Karpas-422 (cell line): Measurements from ENCODE around the gene SLC29A4. TPM values are rescaled to one million over a fixed set of nuclear protein-coding genes. Genes with fewer than 3 reads are reported as not detected.
"Not testable (repeated sequence)": the region's sequence is repeated elsewhere in the genome, so short reads cannot be mapped to it uniquely, and the experiment has no call there.

Experiments used
- DNase-seq: peaks from one replicate; pipeline ENCODE4 v3.0.0-alpha.2; 2015
- H2AFZ ChIP-seq: fragments of 200-600 bp; sonication (generic); 2 replicates; pipeline ENCODE4 v1.6.1; 2014; ENCODE audit warnings: antibody characterized with exemption, low read length, mixed read lengths
- H3K27ac ChIP-seq: fragments of 200-600 bp; sonication (generic); 2 replicates; pipeline ENCODE4 v1.5.1; 2014; ENCODE audit warnings: mild to moderate bottlenecking, low read length, moderate library complexity
- H3K27me3 ChIP-seq: fragments of 200-600 bp; sonication (generic); 2 replicates; pipeline ENCODE4 v1.6.1; 2014; ENCODE audit warnings: low read length, mixed read lengths
- H3K36me3 ChIP-seq: fragments of 200-600 bp; sonication (generic); 2 replicates; pipeline ENCODE4 v1.6.1; 2014; ENCODE audit warnings: low read length, mixed read lengths; ENCODE audit not compliant: insufficient read depth
- H3K4me1 ChIP-seq: fragments of 200-600 bp; sonication (generic); 2 replicates; pipeline ENCODE4 v1.6.1; 2014; ENCODE audit warnings: mild to moderate bottlenecking, low read length, mixed read lengths
- H3K4me2 ChIP-seq: fragments of 200-600 bp; sonication (generic); 2 replicates; pipeline ENCODE4 v1.6.1; 2014; ENCODE audit warnings: low read length, low read depth, mild to moderate bottlenecking; ENCODE audit not compliant: poor library complexity, severe bottlenecking
- H3K4me3 ChIP-seq: fragments of 200-600 bp; sonication (generic); 2 replicates; pipeline ENCODE4 v1.5.1; 2014; ENCODE audit warnings: mild to moderate bottlenecking, antibody characterized with exemption, low read length, mixed read lengths
- H3K79me2 ChIP-seq: fragments of 200-600 bp; sonication (generic); 2 replicates; pipeline ENCODE4 v1.6.1; 2014; ENCODE audit warnings: mild to moderate bottlenecking, low read length, mixed read lengths
- H3K9ac ChIP-seq: fragments of 200-600 bp; sonication (generic); 2 replicates; pipeline ENCODE4 v1.6.0; 2014; ENCODE audit warnings: low read length
- H3K9me2 ChIP-seq: fragments of 200-600 bp; sonication (generic), shearing (Covaris generic); replicated peaks from 2 replicates; pipeline ENCODE4 v1.6.0; 2014; ENCODE audit warnings: mild to moderate bottlenecking, low read length, moderate library complexity; ENCODE audit not compliant: insufficient read depth
- H3K9me3 ChIP-seq: fragments of 300-700, 200-600 bp; sonication (generic); 2 replicates; pipeline ENCODE4 v1.6.1; 2014; ENCODE audit warnings: low read length, mixed read lengths
- H4K20me1 ChIP-seq: fragments of 200-600 bp; sonication (generic); 2 replicates; pipeline ENCODE4 v1.6.1; 2014; ENCODE audit warnings: mild to moderate bottlenecking, antibody characterized with exemption, low read length, low read depth; ENCODE audit not compliant: insufficient read depth
- total RNA-seq: library from RNA; depleted of rRNA; stranded (reverse); fragments of >200 nt; shearing (Covaris generic); gene quantifications from 2 replicates; pipeline ENCODE4 v1.2.3, GENCODE V29; 2014; ENCODE audit warnings: low replicate concordance

Gene SLC29A4
- total RNA-seq, 1 experiment from 2014 or later: not detected

DNA sequence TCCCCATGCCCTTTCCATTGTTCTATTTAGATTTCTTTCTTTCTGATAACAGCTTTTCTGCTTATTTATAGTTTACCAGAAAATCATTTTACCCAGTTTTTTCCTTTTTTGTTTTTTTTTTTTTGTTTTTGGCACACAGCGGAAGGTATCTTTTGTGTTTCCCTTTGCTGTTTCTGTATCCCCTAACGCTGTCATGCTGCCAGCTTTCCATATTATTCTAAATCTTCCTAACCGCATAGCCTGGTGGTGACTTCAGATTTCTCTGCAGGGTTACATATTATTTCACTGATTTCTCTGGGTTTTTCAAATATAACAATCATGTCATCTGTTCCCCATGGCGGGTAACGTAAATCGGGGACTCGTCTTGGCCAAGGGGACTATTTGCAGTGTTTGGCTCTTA lies 4.0 kb upstream of the SLC29A4 start:
- Histone ChIP-seq H3K27ac (no peak overlapping the region), H3K36me3 (no peaks in the 10 kb centered on the region)

DNA sequence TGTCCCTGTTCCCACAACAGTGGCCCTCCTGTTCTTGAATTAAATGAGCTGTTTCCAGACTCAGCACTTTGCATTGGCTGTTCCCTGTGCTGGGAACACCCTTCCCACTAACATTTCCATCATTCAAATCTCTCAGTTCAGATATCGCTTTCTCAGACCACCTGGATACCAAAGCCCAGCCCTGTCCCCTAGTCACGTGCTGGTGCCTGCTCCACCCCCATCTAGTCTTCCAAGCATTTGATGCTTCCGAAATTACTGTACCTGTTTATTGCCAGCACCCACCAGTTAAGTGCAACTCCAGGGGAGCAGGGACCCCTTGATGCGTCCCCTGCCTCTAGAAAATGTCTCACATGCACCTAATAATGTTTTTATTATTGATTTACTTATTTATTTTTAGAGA lies 3.0 kb upstream of the SLC29A4 start:
- no peaks in the 10 kb centered on the region for H3K4me1 ChIP-seq
- H2AFZ ChIP-seq: no peak overlapping the region
- H3K9me3 ChIP-seq: no peaks in the 10 kb centered on the region
- H3K27me3 ChIP-seq: no peaks in the 10 kb centered on the region
- no peaks in the 10 kb centered on the region for H3K36me3 ChIP-seq
- no peaks in the 10 kb centered on the region for H4K20me1 ChIP-seq
- no peak for DNase-seq
- no peak overlapping the region for H3K4me2 ChIP-seq
- H3K79me2 ChIP-seq: no peaks in the 10 kb centered on the region
- no peak overlapping the region for H3K27ac ChIP-seq
- no peak overlapping the region for H3K9ac ChIP-seq
- no peaks in the 10 kb centered on the region for H3K9me2 ChIP-seq
- H3K4me3 ChIP-seq: no peak overlapping the region

More for the DNA sequence above, 4.0 kb upstream of the SLC29A4 start:
- H3K79me2 ChIP-seq: no peaks in the 10 kb centered on the region
- H3K9me3 ChIP-seq: no peaks in the 10 kb centered on the region
- no peaks in the 10 kb centered on the region for H4K20me1 ChIP-seq
- no peaks in the 10 kb centered on the region for H3K27me3 ChIP-seq
- H3K4me1 ChIP-seq: no peaks in the 10 kb centered on the region
- H3K9me2 ChIP-seq: no peaks in the 10 kb centered on the region
- H3K4me2 ChIP-seq: no peak overlapping the region
- no peak overlapping the region for H3K4me3 ChIP-seq
- DNase-seq: no peak
- no peak overlapping the region for H2AFZ ChIP-seq
- no peak overlapping the region for H3K9ac ChIP-seq

DNA sequence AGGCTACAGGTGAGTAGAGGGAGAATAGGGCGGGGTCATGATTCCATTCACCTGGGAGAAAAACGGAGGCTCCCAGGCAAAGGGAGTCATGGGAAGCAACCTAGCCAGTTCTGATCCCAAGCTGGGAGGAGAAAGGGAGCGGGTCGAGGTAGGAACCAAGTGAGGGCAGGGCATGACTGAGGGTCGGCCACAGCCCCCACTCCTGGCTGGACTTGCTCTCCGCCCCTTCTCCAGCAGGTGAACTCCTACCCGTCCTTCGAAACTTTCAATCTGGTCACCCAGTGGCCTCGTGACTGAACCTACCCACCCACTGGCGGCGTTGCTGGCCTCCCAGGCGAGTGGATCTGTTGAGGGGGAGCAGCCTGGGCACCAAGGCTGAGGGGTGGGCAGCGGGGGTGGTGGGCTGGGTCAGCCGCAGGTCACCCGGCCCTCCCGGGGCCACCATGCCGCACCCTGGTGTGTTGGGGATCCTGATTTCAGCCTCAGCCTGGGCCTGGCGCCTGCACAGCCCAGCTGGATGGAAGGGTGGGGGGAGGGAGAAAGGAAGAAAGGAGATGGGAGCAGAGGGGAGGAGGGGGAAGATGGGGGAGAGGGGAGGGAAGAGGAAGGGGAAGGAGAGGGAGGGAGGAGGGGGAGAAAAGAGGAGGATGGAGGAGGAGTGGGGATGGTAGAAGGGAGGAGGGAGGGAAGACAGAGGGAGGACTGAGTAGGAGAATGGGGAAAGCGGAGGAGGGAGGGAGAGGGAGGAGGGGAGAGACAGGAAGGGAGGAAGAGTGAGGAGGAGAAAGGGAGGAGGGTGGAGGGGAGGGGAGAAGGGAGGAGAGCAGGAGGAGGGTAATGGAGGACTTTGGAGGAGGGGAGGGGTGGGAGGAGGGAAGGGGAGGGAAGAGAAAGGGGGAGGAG lies 894 bp upstream of the SLC29A4 start:
- not testable (repeated sequence) for H3K79me2 ChIP-seq, H3K36me3 ChIP-seq, H3K4me3 ChIP-seq, H3K4me1 ChIP-seq, H3K9ac ChIP-seq, H3K27ac ChIP-seq, H4K20me1 ChIP-seq, H2AFZ ChIP-seq, H3K27me3 ChIP-seq, H3K9me3 ChIP-seq, H3K9me2 ChIP-seq, DNase-seq, H3K4me2 ChIP-seq

DNA sequence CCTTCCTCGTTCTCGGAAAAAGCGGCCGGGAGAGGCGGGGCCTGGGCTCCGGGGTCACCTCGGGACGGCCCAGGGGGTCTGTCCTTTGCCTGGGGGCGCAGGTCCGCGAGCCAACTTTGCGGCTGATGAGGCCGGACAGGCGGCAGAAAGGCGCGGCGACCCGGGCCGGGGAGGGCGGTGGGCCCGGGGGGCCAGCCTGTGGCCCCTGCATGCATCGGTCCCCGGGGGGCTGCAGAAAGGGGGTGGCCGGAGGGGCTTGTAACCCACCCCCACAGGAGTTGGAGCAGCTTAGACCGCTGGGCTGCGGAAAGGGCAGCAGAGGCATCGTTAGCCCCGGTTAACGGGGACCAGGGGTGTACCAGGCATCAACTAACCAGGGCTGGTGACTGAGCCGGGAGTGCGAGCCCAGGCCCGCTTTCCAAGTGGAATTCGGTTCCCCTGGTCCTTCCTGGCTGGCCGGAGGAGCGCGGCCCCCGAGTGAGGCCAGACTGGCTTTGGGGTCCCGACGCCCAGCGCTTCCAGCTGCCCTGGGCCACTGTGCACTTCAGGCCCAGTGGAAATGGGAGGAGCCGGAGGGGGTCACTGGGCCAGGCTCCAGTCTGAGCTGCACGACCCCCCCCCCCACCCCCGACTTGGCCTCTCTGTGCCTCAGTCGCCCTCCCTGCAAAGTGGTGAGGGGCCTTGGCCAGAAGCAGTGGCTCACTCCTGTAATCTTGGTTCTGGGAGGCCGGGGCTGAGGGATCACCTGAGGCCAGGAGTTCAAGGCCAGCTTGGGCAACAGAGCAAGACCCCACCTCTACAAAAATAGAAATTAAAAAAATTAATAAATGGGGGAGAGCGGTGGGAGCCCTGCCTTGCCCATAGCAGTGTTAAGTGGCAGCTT lies 919 bp downstream of the SLC29A4 start:
- Histone ChIP-seq H2AFZ (no peak overlapping the region), H3K4me3 (no peak overlapping the region), H3K27me3 (no peaks in the 10 kb centered on the region), H3K4me1 (no peaks in the 10 kb centered on the region), H3K9me3 (no peaks in the 10 kb centered on the region), H3K9ac (no peak overlapping the region), H3K79me2 (no peaks in the 10 kb centered on the region), H3K27ac (no peak overlapping the region), H3K4me2 (no peak overlapping the region), H3K36me3 (no peaks in the 10 kb centered on the region), H4K20me1 (no peaks in the 10 kb centered on the region), H3K9me2 (no peaks in the 10 kb centered on the region)
- DNase-seq: no peak

DNA sequence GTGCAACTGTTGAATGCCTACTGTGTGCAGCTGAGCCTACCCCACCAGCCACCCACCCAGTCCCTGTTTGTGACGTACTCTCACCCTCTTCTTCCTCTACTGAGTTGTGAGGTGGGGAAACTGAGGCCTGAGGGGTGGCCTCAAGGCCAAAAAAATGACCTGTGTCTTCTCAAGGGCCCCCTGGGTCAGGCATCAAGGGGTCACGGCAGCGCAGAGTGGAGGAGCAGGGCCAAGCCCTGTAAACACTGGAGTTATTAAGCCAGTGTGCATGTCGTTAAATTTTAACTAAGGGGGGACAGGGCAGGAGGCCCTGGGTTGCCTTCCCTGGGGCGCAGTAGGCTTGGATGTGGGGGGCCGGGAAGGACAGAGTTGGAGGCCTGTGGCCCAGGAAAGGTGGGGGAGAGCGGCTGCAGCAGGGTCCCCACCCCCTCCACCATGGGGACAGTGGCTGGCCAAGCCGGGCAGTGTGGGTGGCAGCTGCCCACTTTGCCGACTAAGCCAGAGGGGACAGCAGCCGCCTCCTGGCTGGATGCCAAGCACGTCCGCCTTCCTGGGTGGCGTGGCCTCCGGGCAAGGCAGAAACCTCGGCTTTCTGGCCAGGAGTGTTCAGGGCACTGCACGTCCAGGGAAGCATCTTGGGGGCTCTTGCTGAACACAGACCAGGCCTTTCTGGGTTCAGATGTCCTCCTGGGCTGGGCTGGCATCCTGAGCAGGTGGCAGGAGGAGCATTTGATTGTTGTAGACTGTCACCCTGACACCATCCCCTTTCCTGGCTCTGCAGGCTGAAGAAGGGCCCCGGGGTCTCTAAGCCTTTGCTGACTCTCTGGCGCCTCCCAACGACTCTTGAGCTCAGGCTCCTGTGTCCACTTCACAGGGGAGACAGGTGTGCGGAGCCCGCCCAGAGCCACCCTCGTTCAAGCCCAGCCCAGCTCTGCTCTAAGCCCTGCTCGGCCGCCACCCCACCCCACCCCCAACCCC lies 1.9 kb downstream of the SLC29A4 start:
- H2AFZ ChIP-seq: no peak overlapping the region
- H3K9me3 ChIP-seq: no peaks in the 10 kb centered on the region
- H3K9ac ChIP-seq: no peak overlapping the region
- H3K4me1 ChIP-seq: no peaks in the 10 kb centered on the region
- no peaks in the 10 kb centered on the region for H4K20me1 ChIP-seq
- no peaks in the 10 kb centered on the region for H3K79me2 ChIP-seq
- no peaks in the 10 kb centered on the region for H3K27me3 ChIP-seq
- peak; percentile 87 for DNase-seq
- no peak overlapping the region for H3K27ac ChIP-seq
- no peaks in the 10 kb centered on the region for H3K36me3 ChIP-seq
- H3K9me2 ChIP-seq: no peaks in the 10 kb centered on the region
- H3K4me3 ChIP-seq: no peak overlapping the region
- H3K4me2 ChIP-seq: no peak overlapping the region

DNA sequence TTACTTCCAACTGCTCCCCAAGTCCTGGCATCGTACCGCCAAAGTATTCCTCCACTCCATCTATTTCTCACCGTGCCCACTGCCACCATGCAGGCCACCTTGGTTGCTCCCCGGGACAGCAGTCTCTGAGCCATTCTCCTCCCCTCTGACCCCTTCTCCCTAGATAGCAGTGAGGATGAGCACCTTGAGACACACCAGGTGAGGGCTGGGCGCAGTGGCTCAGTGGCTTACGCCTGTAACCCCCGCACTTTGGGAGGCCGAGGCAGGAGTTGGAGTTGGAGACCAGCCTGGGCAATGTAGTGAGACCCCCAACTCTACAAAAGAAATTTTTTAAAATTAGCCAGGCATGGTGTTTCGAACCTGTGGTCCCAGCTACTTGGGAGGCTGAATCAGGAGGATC lies 4.2 kb downstream of the SLC29A4 start:
- Histone ChIP-seq H3K9me2 (no peaks in the 10 kb centered on the region), H3K79me2 (no peaks in the 10 kb centered on the region), H3K9ac (no peak overlapping the region), H3K4me2 (no peak overlapping the region), H3K4me3 (no peak overlapping the region), H4K20me1 (no peaks in the 10 kb centered on the region), H3K36me3 (no peaks in the 10 kb centered on the region), H2AFZ (no peak overlapping the region), H3K9me3 (no peaks in the 10 kb centered on the region), H3K27me3 (no peaks in the 10 kb centered on the region), H3K4me1 (no peaks in the 10 kb centered on the region), H3K27ac (no peak overlapping the region)
- no peak for DNase-seq

DNA sequence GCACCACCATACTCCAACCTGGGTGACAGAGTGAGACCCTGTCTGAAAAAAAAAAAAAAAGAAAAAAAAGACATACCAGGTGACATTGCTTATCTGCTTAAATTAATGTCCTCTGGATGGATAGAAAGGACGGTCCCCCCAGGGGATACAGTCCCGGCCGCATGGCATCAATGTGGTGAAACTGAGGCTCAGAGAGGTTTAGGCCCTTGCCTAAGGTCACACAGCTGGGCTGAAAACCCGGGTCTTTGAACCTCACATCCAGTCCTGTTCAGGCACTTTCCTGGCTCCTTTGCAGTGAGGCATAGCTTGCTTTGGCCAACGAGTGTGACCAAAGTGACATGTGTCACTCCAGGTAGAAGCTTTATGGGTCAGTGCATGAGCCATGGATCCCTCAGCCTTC lies 4.6 kb downstream of the SLC29A4 start:
- H3K36me3 ChIP-seq, H3K4me3 ChIP-seq, H3K4me1 ChIP-seq, H2AFZ ChIP-seq, H3K9ac ChIP-seq, H3K79me2 ChIP-seq, H3K27me3 ChIP-seq, H3K27ac ChIP-seq, H3K9me2 ChIP-seq, DNase-seq, H4K20me1 ChIP-seq, H3K4me2 ChIP-seq, H3K9me3 ChIP-seq: not testable (repeated sequence)
